Measurements from ENCODE around the gene AKR1C3. TPM values are rescaled to one million over a fixed set of nuclear protein-coding genes. Genes with fewer than 3 reads are reported as not detected.
"Not testable (repeated sequence)": the region's sequence is repeated elsewhere in the genome, so short reads cannot be mapped to it uniquely, and the experiment has no call there.

Gene AKR1C3
- polyA plus RNA-seq (2013, experiment 1 of 2), result 3.5 TPM
- 3.6 TPM for polyA plus RNA-seq (2013, experiment 2 of 2)

- no peak within 1 kb of the TSS for H4K5ac ChIP-seq (ENCODE audit: low read length)
- H3K4me2 ChIP-seq (ENCODE audit: low read length), result peak within 1 kb of the TSS; percentile 50
- no peaks in the 10 kb centered on the region for H3K79me2 ChIP-seq (ENCODE audit: control insufficient read depth, insufficient read depth, low read length)
- H3K9ac ChIP-seq (ENCODE audit: low read length), result no peak within 1 kb of the TSS
- no peak within 1 kb of the TSS for H2BK120ac ChIP-seq (ENCODE audit: low read depth, low read length)
- H3K4me3 ChIP-seq (ENCODE audit: low read length), result no peak within 1 kb of the TSS
- H2BK5ac ChIP-seq (ENCODE audit: low read length), result no peak within 1 kb of the TSS
- H3K56ac ChIP-seq (ENCODE audit: low read length), result no peak within 1 kb of the TSS
- no peak within 1 kb of the TSS for H3K18ac ChIP-seq (ENCODE audit: low read length)
- no peak within 1 kb of the TSS for H4K8ac ChIP-seq (ENCODE audit: low read depth, low read length)
- no peak within 1 kb of the TSS for H3K4ac ChIP-seq (ENCODE audit: low read depth, low read length)
- H3K27me3 ChIP-seq (ENCODE audit: insufficient read depth, low read length, poor library complexity), result no peaks in the 10 kb centered on the region
- peaks cover 3% of the 10 kb centered on the region for H3K4me1 ChIP-seq (ENCODE audit: control insufficient read depth, low read depth, low read length)
- no CpG with 5 or more reads among the region's 9 CpGs for WGBS (ENCODE audit: extremely low coverage, insufficient coverage, low lambda C conversion rate)
- no peak within 1 kb of the TSS for H3K27ac ChIP-seq (ENCODE audit: low read depth, low read length)
- peak; percentile 84 for DNase-seq
- no peaks in the 10 kb centered on the region for H3K79me1 ChIP-seq (ENCODE audit: low read length)
- no peak within 1 kb of the TSS for H3K23ac ChIP-seq (ENCODE audit: low read length)
- no peak within 1 kb of the TSS for H2BK15ac ChIP-seq (replicated peaks; ENCODE audit: low read depth)
- no peaks in the 10 kb centered on the region for H3K36me3 ChIP-seq (ENCODE audit: control insufficient read depth, insufficient read depth, low read length)
- no peak within 1 kb of the TSS for H2AK5ac ChIP-seq (ENCODE audit: low read length)
Observed at GRCh38 chr10:5094265-5095205, at the start of gene AKR1C3. TSS of gene AKR1C3 (plus strand) at chr10:5094414. CDS start at chr10:5094445, 31 bp downstream.

- no CpG with 5 or more reads among the region's 9 CpGs for WGBS (ENCODE audit: extremely low coverage, insufficient coverage, low lambda C conversion rate)
- Histone ChIP-seq H2BK120ac (ENCODE audit: low read depth, low read length) (no peak overlapping the region), H3K56ac (ENCODE audit: low read length) (no peak overlapping the region), H3K4me2 (ENCODE audit: low read length) (no peak overlapping the region), H3K18ac (ENCODE audit: low read length) (no peak overlapping the region), H4K8ac (ENCODE audit: low read depth, low read length) (no peak overlapping the region), H3K4me3 (ENCODE audit: low read length) (no peak overlapping the region), H3K27ac (ENCODE audit: low read depth, low read length) (no peak overlapping the region), H3K23ac (ENCODE audit: low read length) (no peak overlapping the region), H3K27me3 (ENCODE audit: insufficient read depth, low read length, poor library complexity) (no peaks in the 10 kb centered on the region), H3K4ac (ENCODE audit: low read depth, low read length) (no peak overlapping the region), H3K79me1 (ENCODE audit: low read length) (no peaks in the 10 kb centered on the region), H3K9ac (ENCODE audit: low read length) (no peak overlapping the region), H2AK5ac (ENCODE audit: low read length) (no peak overlapping the region), H4K5ac (ENCODE audit: low read length) (no peak overlapping the region), H3K4me1 (ENCODE audit: control insufficient read depth, low read depth, low read length) (no peaks in the 10 kb centered on the region), H3K36me3 (ENCODE audit: control insufficient read depth, insufficient read depth, low read length) (no peaks in the 10 kb centered on the region), H3K79me2 (ENCODE audit: control insufficient read depth, insufficient read depth, low read length) (no peaks in the 10 kb centered on the region), H2BK15ac (replicated peaks; ENCODE audit: low read depth) (no peak overlapping the region), H2BK5ac (ENCODE audit: low read length) (no peak overlapping the region)
- DNase-seq, result peak; percentile 5
Observed at GRCh38 chr10:5045095-5045494, 49.1 kb upstream of the AKR1C3 start.

DNA sequence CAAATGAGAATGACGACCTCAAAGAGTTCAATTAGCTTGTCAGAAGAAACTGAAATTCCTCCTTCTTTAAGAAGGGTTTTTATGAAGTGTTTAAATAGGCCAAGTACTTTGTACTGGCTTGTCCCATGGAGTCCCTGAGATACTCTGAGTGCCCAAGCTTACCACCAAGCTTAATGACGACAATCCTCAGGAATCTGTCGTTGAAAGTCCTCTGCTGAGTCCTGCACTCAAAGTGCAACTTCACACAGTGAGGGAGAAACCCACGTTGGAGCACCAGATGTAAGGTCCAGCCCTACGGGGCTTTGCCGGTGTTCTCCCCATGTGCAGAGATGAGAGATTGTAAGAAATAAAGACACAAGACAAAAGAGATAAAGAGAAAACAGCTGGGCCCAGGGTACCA is 47.8 kb upstream of the AKR1C3 start:
- Histone ChIP-seq H3K4ac (ENCODE audit: low read depth, low read length) (no peak overlapping the region), H3K79me1 (ENCODE audit: low read length) (no peaks in the 10 kb centered on the region), H2BK15ac (replicated peaks; ENCODE audit: low read depth) (no peak overlapping the region), H3K4me1 (ENCODE audit: control insufficient read depth, low read depth, low read length) (no peaks in the 10 kb centered on the region), H3K9ac (ENCODE audit: low read length) (no peak overlapping the region), H3K36me3 (ENCODE audit: control insufficient read depth, insufficient read depth, low read length) (no peaks in the 10 kb centered on the region), H3K27me3 (ENCODE audit: insufficient read depth, low read length, poor library complexity) (no peaks in the 10 kb centered on the region), H3K4me3 (ENCODE audit: low read length) (no peak overlapping the region), H3K4me2 (ENCODE audit: low read length) (no peak overlapping the region), H3K79me2 (ENCODE audit: control insufficient read depth, insufficient read depth, low read length) (no peaks in the 10 kb centered on the region), H3K27ac (ENCODE audit: low read depth, low read length) (no peak overlapping the region), H2BK120ac (ENCODE audit: low read depth, low read length) (no peak overlapping the region), H2AK5ac (ENCODE audit: low read length) (no peak overlapping the region), H4K5ac (ENCODE audit: low read length) (no peak overlapping the region), H3K18ac (ENCODE audit: low read length) (no peak overlapping the region), H3K56ac (ENCODE audit: low read length) (no peak overlapping the region), H3K23ac (ENCODE audit: low read length) (no peak overlapping the region), H4K8ac (ENCODE audit: low read depth, low read length) (no peak overlapping the region), H2BK5ac (ENCODE audit: low read length) (no peak overlapping the region)
- no CpG with 5 or more reads among the region's 6 CpGs for WGBS (ENCODE audit: extremely low coverage, insufficient coverage, low lambda C conversion rate)
- no peak for DNase-seq

DNA sequence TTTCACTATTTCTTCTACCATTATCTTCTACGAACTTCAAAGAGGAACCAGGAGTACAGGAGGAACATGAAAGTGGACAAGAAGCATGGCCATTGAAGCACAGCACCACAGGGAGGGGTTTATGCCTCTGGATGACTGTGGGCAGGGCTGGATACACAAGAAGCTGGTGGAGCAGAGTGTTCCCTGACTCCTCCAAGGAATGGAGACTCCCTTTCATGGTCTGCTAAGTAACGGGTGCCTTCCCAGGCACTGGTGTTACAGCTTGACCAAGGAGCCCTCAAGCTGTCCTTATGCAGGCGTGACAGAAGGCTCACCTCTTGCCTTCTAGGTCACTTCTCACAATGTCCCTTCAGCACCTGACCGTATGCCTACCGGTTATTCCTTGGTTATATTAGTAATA is 47.2 kb upstream of the AKR1C3 start:
- H3K4me1 ChIP-seq (ENCODE audit: control insufficient read depth, low read depth, low read length), result not testable (repeated sequence)

DNA sequence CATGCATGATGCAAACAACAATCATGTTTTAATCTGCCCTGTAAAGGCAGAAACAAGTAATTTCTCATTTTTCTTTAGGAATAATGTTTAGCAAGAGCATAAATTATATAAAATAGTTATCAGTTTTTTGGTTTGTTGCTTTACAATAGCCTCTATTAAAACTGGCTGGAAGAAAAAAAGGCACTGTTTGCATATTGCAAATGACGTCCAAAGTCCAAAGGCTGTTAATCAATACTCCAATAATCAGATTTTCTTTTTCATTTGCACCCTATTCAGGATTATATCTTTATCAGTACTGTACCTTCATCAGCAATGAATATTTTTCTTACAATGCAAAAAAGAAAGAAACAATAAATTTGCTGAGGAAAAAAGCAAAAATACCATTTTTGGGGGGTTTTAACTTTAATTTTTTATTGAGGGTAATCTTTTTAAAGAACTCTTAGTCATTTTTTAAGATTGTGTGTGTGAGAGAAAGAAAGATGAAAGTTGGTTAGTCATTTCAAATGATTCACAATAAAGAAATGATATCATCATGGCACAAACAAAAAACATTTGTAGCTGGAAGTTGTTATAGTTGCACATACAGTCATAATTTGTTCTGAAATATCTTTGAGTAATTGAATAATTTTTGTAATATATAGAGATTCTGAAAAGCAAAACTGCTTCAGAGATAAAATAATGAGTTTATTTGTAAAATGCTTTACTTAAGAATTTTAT is 46.1 kb upstream of the AKR1C3 start:
- no CpG with 5 or more reads among the region's 1 CpG for WGBS (ENCODE audit: extremely low coverage, insufficient coverage, low lambda C conversion rate)
- Histone ChIP-seq H2BK5ac (ENCODE audit: low read length) (no peak overlapping the region), H3K18ac (ENCODE audit: low read length) (no peak overlapping the region), H4K8ac (ENCODE audit: low read depth, low read length) (no peak overlapping the region), H4K5ac (ENCODE audit: low read length) (no peak overlapping the region), H3K4me1 (ENCODE audit: control insufficient read depth, low read depth, low read length) (no peaks in the 10 kb centered on the region), H3K4me3 (ENCODE audit: low read length) (no peak overlapping the region), H3K27me3 (ENCODE audit: insufficient read depth, low read length, poor library complexity) (no peaks in the 10 kb centered on the region), H2BK120ac (ENCODE audit: low read depth, low read length) (no peak overlapping the region), H2AK5ac (ENCODE audit: low read length) (no peak overlapping the region), H3K79me1 (ENCODE audit: low read length) (no peaks in the 10 kb centered on the region), H3K9ac (ENCODE audit: low read length) (no peak overlapping the region), H3K4me2 (ENCODE audit: low read length) (no peak overlapping the region), H3K27ac (ENCODE audit: low read depth, low read length) (no peak overlapping the region), H3K4ac (ENCODE audit: low read depth, low read length) (no peak overlapping the region), H3K23ac (ENCODE audit: low read length) (no peak overlapping the region), H3K56ac (ENCODE audit: low read length) (no peak overlapping the region), H3K79me2 (ENCODE audit: control insufficient read depth, insufficient read depth, low read length) (no peaks in the 10 kb centered on the region), H2BK15ac (replicated peaks; ENCODE audit: low read depth) (no peak overlapping the region), H3K36me3 (ENCODE audit: control insufficient read depth, insufficient read depth, low read length) (no peaks in the 10 kb centered on the region)
- DNase-seq, result no peak

More for the DNA sequence above, 47.2 kb upstream of the AKR1C3 start:
- not testable (repeated sequence) for H3K9ac ChIP-seq (ENCODE audit: low read length); H2BK120ac ChIP-seq (ENCODE audit: low read depth, low read length); H2BK5ac ChIP-seq (ENCODE audit: low read length); H3K18ac ChIP-seq (ENCODE audit: low read length); H3K56ac ChIP-seq (ENCODE audit: low read length); H3K36me3 ChIP-seq (ENCODE audit: control insufficient read depth, insufficient read depth, low read length); H3K79me2 ChIP-seq (ENCODE audit: control insufficient read depth, insufficient read depth, low read length); H3K4me2 ChIP-seq (ENCODE audit: low read length); H3K23ac ChIP-seq (ENCODE audit: low read length); H3K27me3 ChIP-seq (ENCODE audit: insufficient read depth, low read length, poor library complexity); H3K4me3 ChIP-seq (ENCODE audit: low read length); H3K4ac ChIP-seq (ENCODE audit: low read depth, low read length); H3K79me1 ChIP-seq (ENCODE audit: low read length); H2BK15ac ChIP-seq (replicated peaks; ENCODE audit: low read depth); H3K27ac ChIP-seq (ENCODE audit: low read depth, low read length); H4K8ac ChIP-seq (ENCODE audit: low read depth, low read length); H4K5ac ChIP-seq (ENCODE audit: low read length); DNase-seq; H2AK5ac ChIP-seq (ENCODE audit: low read length)
- WGBS (ENCODE audit: extremely low coverage, insufficient coverage, low lambda C conversion rate), result no CpG with 5 or more reads among the region's 5 CpGs

All from mesendoderm (in vitro differentiated cells).